PC-3 (cell line): ENCODE measurements around the gene CXCR4.

ENCODE experiments used
- CTCF ChIP-seq: fragments of 300-600 bp; sonication (generic); conservative IDR thresholded peaks from 2 replicates; pipeline ENCODE4 v1.5.1; 2017; ENCODE audit warnings: antibody characterized with exemption, low read depth, mild to moderate bottlenecking, low read length
- EZH2 ChIP-seq: fragments of 300-600 bp; sonication (generic); IDR thresholded peaks from one replicate; pipeline ENCODE4 v1.6.1; 2017; ENCODE audit warnings: antibody characterized with exemption, mild to moderate bottlenecking, low read length; ENCODE audit not compliant: unreplicated experiment
- EZH2phosphoT487 ChIP-seq: fragments of 300-600 bp; sonication (generic); IDR thresholded peaks from 2 replicates; pipeline ENCODE4 v1.6.1; 2018; ENCODE audit warnings: mild to moderate bottlenecking, antibody characterized with exemption, low read length, borderline replicate concordance

GRCh38 chr2:136143603-136144451, 25.9 kb upstream of the CXCR4 start:
- no peak for TF ChIP-seq CTCF
- no peak for TF ChIP-seq EZH2
- no peak for TF ChIP-seq EZH2phosphoT487
